AG09309 (cell line): ENCODE results near the gene GLI2.

Experiments
- DNase-seq: peaks from one replicate; pipeline ENCODE4 v3.0.0-alpha.2; 2010; ENCODE audit warnings: low read depth
- H3K4me3 ChIP-seq: 2 replicates; pipeline ENCODE4 v1.5.1; 2011; ENCODE audit warnings: mild to moderate bottlenecking, low read depth, low read length, moderate library complexity; ENCODE audit not compliant: control insufficient read depth
- CTCF ChIP-seq: IDR thresholded peaks from 2 replicates; pipeline ENCODE4 v1.5.1; 2011; ENCODE audit warnings: mild to moderate bottlenecking, low read depth, low read length, inconsistent platforms; ENCODE audit not compliant: insufficient read depth, control insufficient read depth; ENCODE audit errors: missing control alignments

The GLI2 gene

DNA sequence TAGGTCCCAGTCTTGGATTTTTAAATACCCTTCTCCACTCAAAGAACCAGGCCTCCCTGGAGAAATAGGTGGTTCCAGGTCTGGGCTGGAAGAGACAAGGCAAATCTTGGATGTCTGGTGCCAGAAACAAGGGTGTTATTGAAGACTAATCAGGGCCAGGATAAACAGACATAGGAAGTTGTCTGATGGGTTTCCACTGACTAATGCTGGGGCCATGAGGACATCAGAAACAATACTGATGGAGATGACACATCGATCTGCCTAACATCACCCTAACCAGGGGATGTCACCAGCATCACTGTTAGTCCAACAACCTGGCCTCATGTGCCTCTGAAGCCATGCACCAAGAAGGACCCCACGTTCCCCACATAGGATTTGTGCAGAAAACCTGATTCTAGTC is 42.5 kb upstream of the GLI2 start:
- no peak for DNase-seq
- H3K4me3 ChIP-seq: no peak overlapping the region
- no peak for TF ChIP-seq CTCF

DNA sequence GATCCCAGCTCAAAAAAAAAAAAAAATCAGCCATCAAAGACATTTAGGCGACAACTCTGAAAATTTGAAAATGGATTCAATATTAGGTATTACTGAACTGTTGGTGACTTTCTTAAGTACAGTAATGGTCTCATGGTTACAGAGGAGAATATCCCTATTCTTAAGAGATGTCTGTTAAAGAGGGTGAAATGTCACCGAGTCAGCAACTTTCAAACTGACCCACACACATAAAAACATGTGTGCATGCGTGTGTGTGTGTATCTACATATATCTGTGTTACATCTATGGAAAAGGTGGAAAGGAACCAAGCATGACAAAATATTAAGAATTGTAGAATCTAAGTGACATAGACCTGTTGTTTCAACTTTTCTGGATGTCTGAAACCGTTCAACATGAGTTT is 41.6 kb upstream of the GLI2 start:
- no peak for TF ChIP-seq CTCF
- DNase-seq: no peak
- H3K4me3 ChIP-seq: no peak overlapping the region

- DNase-seq: no peak
- TF ChIP-seq CTCF: no peak
- H3K4me3 ChIP-seq: no peak overlapping the region
Measured at GRCh38 chr2:120697471-120697870, 38.2 kb upstream of the GLI2 start.

DNA sequence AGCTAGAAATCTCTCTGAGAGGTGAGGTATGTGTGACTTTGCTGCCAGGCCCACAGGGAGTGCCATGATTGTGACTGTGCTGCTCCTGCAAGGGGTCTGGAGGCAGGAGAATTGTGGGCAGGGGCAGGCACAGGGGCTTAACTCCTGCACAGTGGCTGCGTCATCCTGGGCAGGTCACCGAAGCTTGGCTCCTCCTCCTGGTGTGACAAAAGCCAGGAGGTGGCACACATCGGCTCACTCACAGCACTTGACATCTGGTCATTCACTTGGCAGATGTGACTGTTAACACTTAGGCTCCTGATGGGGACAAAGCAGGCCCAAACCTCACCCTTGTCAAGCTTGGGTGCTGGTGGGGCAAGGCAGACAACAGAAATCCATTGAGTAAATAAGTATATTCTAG is 36.4 kb upstream of the GLI2 start:
- no peak overlapping the region for H3K4me3 ChIP-seq
- DNase-seq: no peak
- TF ChIP-seq CTCF: no peak

DNA sequence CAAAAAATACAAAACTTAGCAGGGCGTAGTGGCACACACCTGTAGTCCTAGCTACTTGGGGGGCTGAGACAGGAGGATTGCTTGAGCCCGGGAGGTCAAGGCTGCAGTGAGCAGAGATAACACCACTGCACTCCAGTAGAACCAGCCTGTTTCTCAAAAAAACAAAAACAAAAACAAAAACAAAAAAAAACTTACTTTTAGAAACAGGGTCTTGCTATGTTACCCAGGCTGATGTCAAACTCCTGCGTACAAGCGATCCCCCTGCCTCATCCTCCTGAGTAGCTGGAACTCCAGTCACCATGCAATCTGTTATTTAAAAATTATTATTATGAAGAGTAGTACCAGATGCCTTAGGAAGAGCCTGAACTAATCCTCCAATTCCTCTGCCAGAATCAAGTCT is 35.0 kb upstream of the GLI2 start:
- DNase-seq: no peak
- no peak for TF ChIP-seq CTCF
- H3K4me3 ChIP-seq: no peak overlapping the region

DNA sequence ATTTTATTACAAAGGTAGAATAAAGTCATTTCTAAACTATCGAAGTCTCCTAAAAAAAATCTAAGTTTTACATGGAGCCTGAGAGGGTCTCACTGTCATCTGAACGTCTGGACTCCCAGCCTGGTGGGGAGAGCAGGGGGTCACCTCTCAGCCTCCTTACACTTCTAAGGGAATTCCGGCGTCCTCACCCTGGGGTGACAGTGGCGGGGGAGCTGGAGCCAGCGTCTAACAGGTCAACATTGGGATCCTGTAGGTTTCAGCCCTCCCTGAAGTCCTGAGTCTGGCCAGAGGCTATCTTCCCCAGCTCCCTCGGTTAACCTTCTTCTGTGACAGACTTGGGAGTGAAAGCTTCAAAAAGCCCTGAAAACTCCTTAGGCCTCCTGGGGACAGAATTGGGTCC is 34.6 kb upstream of the GLI2 start:
- DNase-seq: no peak
- H3K4me3 ChIP-seq: no peak overlapping the region
- TF ChIP-seq CTCF: no peak

- TF ChIP-seq CTCF: no peak
- DNase-seq: no peak
Measured at GRCh38 chr2:120701499-120701898, 34.2 kb upstream of the GLI2 start.

More at GRCh38 chr2:120701499-120701898, 34.2 kb upstream of the GLI2 start:
- H3K4me3 ChIP-seq: no peak overlapping the region
